Activated CD8-positive, alpha-beta memory T cell treated with anti-CD3 and anti-CD28 coated beads for 24 hours (primary cell): ENCODE measurements around the gene ROBO2.

Experiments used
- DNase-seq: peaks from one replicate; pipeline ENCODE4 v3.0.0-alpha.2; 2020

Gene ROBO2

DNA sequence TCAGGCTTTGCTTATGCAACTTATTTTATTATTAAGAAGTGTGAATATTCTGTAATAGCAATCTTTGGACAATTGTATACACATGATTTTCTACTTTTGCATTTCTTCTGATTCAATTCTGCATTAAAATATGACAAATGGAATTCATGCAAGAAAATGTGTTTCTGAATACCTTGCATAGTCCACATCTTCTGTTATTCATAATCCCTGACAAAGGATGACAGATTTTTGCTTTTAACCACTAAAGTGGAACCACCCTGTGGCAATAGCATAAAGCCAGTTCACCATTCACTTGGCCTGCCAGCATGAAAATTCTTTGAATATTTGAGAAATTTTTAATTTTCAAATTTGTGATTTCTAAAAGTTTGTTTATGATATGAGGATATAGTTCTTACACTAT, 397.0 kb downstream of the ROBO2 start:
- DNase-seq: no peak

DNA sequence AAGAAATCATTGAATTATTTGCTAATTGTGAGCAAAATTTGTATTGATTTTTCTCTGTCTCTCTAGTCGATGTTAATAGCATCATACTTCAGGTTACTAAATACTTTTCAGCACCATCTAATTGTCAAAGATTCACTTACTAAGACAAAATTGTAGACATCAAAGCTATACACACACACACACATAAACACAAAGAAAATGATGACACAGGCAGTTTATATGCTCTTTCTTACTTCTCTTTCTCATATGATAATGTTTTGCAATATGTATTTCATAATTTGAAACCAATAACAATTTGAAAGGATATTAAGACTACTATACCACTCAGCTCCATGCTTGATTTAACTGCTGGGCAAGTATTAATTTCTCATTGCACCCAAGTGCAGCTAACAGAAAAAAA, 406.2 kb downstream of the ROBO2 start:
- no peak for DNase-seq

DNA sequence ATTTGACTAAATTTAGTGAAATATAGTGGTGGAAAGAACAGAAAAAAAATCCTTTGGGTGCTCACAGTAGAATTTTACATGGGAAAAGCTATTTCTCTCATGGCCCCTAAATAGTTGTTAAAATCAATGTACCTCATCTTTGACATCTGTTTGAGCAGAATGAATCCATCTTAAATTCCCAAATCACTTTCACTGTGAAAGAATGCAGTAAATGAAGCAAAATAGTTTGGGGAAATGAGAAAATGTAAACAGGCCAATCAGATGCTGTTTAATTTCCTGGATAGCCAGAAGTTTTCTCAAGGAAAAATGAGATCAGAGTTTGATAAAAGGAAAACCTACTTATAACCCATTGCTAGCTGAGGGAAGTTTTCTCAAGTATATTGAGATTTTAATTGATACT, 406.9 kb downstream of the ROBO2 start:
- DNase-seq: no peak

DNA sequence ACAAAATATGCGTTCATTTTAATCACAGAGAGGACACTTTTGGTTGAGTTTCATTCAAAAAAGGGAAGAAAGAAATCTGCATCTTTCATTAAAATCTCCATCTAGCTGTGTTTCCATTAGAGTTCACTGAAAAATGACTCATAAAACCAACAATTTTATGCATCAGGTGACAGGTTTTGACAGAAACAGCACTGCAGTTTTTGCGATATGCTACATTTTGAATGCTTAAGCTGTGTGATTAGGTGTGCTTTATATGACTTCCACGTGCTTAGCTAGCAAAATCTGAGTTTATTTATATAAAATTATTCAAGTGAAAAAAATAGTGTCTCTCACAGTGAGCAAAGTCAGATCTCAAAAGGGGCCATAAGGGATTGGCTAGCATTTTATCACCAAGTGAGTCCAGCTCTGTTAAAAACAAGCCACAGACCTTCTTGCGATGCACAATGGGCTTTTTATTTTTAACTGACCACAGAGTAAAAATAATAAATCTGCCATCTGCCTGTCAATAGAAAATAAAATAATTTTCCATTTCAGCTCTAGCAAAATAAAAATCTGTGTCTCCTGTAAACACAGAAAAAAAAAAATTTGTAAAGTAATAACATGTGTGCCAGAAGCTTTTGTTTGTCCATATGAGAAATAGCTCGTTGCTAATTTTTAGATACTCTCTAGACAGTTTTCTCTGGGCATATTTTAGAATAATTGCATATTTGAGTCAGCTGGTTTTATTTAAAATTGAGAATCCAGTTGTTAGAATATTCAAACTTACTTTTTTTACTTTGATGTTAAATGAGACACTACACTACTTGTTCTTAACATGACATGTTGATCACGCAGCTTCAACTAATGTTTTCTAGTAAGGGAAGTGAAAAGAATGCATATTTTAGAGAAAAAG, 409.8 kb downstream of the ROBO2 start:
- no peak for DNase-seq

DNA sequence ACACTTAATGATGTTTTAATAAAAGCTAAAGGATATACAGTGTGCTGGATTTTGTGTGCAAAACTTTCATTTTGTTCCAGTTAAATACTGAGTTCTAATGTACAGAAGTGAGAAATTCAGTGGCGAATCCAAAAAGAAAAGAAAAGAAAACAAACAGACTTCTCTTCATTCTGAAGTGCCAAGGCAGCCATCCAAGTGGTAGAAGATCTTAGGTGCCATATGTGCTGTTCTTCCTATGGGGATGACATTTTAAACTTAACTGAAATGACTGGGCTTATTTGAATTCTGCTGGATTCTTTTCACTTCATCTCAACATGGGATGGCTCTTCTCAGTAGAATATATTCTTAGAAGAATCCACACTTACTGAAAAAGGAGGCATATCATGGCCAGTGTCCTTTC, 416.5 kb downstream of the ROBO2 start:
- DNase-seq: no peak

DNA sequence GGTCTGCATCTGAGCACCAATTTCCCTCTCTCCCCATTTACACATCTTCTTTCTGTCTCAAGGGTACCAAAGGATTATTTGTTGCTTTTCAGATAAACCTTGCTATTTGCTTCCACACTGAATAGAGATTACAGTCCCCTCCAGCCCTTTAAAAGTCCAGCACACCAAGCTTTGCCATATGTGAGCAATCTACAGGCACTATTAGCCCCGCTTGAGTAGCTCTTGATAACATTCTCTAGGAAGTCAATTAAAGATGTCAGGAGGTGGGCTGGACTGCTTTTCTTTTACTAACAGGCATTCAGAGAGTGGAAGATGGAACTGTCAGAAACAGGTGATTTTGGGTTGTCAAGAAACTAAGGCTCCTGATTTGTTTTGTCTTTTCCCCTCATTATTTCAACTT, 417.0 kb downstream of the ROBO2 start:
- no peak for DNase-seq

DNA sequence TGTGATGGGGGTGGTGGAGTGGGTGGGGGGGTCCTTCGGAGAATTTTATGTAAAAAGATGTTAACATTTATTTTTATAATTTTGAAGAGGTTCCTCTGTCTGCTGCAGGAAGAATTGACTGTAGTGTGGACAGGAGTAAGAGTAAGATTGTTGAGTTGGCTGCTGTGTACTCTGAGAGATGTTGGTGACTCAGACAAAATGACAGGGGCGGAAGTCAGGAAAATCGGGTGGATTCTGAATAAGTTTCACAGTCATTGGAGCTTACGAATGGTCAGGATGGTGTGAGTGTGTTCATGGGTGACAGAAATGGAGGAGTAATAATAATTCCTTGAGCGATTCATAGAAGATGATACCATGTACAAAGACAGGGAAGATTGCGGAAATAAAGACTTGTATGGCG, 420.0 kb downstream of the ROBO2 start:
- no peak for DNase-seq

DNA sequence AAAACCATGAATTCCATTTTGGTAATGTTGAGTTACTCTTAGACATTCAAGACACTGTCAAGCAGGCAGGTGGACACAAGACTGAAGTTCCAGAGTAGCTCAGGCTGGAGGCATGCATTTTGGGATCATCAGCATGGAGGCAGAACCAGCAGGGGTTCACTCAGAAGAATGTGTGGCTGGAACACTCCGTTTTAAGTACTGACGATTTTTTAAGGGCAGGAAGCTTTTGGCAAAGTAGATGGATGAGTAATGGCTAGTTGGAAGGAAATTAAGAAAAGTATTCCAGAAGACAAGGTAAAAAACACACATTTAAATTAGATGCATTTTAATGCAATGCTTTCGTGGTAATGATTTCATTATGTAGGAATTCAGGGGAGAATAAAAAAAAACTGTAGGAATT, 420.4 kb downstream of the ROBO2 start:
- no peak for DNase-seq

DNA sequence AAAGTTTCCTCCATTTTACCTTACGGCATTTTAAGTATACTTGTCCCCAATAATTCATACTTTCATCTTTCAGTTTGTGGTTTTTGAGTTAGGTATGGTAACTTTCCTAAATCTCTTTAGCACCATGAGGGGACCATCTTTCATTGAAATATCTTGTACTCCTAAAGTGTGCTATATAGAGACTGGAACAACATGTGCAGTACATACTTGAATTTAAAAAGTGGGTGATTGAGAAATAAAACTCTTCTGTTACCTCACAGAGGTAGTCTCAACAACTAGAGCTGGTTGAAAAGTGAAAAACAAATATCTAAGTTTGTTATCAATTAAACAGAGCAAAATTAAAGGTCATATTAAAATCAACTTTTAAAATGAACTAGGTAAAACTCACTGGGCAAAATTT, 423.1 kb downstream of the ROBO2 start:
- DNase-seq: no peak

DNA sequence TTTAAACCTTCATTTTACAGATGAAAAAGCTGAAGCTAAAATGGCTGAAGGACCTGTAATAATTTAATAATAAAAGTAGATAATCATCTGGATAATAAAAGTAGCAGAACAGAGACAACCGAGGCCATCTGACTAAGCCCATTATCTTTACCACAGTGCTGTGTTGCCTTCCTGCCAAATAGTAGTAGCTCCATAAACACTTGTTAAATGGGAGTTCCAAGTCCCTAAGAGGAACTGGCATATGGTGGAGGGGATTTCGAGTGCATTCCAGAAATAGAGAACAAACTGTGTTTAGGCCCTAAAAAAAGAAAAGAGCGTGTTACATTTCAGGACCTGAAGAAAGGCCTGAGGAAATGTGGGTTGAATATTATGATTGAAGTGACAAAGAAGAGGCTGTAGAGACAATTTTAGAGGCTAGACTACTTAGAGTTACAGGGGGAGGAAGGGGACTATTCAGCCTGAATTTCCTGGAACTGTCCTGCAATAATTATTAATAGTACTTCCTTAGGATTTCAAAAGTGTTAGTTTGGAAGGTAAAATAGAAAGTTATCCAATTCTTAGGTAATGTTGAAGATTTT, 424.3 kb downstream of the ROBO2 start:
- DNase-seq: no peak

DNA sequence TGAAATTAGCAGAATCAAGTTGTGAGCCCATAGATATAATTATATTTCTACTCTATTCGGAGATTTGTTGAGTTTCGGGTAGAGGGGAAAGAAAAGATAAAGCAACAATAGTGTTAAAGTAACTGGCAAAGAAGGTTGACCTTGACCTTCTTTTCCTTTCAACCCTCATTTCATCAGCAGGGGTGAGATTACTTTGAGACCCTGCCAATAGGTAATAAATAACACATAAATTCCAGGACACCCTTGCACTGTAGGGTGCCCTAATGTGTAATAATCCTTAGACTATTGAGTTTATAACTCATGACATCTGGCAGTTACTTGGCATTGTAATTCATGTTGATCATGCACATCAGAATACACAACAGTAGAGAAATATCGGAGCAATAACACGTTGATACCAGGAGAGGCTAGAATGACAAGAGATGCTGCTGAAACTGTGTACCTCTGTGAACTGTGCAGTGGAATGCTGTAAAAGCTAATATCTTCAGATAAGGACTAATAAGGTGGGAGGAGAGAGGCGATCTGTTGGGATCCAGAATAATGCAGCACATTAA, 426.7 kb downstream of the ROBO2 start:
- no peak for DNase-seq

DNA sequence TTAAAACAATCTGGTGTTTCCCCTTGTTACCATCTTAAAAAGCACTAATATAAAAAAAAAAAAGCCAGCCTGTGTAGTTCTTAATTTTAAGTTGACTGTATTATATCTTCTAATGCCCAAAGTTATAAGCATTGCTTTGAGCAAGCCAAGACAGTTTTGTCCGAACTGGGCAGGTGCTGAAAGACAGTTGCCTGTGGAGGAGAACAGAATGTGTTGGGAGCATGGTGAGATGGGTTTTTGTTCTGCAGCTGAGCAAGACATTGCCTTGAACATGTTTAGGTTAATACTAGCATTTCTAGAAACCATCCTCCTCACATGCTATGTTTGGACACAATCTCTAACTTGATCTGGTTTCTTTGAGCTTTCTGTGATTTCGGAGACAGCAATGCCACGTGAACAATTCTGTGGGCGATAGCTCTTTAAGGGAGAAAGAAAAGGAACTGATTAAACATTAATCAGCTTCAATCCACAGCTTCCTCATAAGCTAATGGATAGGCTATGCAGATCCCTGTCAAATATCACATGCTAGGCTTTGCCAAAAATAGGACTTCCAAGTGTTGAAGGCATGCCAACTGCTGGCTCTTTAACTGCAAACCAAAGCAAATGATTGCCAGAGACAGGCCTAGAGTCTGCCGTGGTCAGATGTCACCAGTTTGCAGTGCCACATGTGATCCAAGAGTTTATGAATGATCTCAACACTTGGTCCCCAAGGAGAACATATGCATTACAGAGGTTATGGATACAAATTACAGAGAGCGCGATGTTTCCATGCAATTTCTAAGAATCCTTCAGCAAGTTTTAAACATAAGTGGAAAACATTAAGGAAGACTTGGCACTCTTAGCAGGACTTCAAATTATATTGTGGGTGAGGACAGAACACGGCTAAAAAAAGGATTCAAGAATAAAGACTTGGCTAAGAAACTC, 428.1 kb downstream of the ROBO2 start:
- DNase-seq: no peak

DNA sequence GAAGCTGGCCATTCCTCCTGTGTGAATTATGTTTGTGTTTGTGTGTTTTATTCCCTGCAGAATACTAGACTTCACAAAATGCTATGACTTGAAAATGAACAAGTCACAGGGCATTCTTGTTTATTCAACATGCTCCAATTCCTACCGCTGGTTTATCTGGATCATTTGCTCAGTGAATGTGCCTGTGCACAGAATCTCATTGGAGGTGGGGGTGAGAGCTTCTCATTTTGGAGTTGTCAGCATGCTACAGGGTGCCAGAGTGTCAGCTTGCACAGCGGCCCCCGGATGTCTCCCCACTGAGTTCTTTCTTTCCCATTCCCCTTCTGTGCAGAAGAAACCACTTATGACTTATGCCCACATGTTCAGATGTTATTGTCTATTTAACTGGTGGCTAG, 428.7 kb downstream of the ROBO2 start:
- DNase-seq: no peak

DNA sequence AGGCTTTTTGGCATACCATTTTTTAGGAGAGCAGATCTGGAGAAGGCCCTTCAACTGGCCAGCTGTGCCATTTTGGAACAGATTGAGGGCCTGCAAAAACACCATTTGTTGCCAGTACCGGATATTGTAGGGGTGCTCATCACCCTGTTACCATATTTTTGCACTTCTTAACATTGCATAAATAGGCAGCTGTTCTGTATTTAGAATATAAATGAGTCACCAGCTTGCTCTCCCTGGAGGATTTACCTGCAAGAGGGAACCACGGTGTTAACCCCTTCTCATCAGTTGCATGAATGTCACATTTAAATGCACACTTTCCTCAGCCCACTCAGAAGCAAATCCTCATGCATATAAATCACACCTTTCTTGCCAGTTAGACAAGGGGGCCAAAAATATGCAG, 435.6 kb downstream of the ROBO2 start:
- no peak for DNase-seq

DNA sequence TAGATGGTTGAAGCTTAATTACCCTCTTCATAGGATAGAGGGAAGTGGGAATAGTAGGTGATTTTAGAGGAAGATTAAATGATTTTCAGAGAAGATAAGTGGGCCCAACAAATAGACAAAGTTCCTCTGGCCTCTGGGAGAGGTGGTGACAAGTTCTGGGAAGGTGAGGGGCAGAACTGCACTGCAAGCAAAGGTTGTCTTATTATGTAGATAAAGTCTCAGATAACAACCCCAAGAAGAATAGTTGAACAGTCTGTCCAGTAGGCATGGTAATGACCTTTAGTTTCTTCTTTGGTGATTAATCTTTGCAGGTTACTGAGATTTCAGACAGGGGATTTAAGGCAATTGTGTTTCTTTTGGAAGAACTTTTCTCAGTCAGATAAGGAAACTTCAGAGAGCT, 439.1 kb downstream of the ROBO2 start:
- DNase-seq: no peak

DNA sequence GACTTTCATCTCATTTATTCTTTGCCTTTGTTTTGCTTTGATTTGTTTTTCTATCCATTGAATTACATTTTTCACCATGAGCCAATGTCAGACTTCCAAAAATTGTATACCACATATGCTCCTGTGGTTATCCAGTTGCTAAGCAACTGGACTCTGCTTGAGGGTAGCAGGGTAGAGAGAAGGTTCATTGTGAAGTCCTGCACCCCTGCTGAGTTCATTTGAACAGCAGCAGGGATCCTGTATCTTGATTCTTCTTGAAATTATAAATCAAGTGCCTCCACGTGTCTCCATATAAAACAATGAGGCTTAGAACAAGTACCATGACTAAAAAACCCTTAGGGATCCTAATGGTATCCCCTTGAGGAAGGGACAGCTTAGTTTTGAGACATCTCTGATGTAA, 449.3 kb downstream of the ROBO2 start:
- DNase-seq: no peak

DNA sequence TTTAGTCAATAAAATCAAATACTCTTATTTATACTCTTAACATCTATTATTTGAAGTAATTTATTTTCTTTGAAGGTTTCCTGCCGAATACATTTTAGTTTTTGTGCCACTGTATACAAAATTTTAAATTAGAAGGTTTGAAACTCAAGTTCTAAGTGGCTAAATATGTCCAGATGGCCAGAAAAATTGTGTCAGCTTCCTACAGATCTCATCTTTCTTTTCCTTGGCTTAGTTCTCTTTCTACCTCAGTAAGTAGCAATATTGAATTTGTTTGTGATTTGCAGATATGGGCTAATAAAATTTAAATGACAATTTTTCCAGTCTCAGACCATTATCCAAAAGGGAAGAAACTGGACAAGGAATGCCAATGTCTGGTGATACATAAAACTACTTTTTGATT, 452.1 kb downstream of the ROBO2 start:
- no peak for DNase-seq

DNA sequence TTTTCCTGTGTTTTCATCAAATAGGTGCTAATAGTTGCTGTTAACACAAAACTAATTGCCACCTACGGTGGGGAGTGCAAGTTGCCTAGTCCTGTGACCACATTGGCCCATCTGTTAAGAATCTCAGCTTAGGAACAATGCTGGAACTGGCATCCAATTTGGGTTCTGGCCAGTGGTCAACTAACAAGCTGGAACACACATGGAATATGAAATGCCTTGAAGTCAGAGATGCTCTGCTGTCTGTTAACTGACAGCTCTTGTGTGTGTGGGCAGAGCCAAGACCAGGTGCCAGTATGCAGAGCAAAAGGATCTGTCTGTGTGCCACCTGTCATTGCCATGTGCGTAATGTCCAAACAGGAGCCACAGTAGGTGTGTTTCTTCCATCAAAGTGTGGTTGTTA, 460.8 kb downstream of the ROBO2 start:
- no peak for DNase-seq

DNA sequence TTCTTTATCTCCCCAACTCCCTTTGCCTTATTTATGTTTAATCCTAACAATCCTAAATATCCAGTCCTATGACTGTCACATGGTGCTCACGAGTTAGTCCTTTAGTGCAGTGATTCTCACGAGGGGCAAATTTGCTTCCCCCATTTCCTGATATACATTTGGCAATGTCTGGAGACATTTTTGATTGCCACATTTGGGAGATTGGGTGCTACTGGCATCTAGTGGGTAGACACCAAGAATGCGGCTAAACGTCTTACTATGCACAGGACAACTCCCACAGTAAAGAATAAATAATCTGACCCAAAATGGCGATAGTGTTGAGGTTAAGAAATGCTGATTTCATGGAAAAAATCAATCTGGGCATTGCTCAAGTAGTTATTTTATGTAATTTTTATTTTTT, 466.5 kb downstream of the ROBO2 start:
- no peak for DNase-seq

DNA sequence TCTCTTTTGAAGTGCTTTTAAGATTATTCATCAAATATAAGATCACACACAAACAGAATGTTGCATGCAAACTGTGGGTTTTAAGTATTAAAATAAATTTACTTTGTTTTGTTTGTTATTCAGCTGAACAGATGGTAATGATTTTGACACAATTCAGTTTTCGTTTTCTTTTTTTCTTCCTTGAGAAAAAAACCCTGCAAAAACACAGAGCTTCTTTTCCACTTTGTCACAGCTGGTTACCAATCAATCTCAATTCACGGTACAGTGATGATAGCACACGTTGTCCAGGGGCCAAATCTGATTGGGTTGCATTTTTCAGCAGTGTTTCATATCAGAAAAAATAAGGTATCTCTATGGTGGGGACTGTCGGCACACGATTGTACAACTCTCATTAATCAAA, 473.6 kb downstream of the ROBO2 start:
- no peak for DNase-seq

DNA sequence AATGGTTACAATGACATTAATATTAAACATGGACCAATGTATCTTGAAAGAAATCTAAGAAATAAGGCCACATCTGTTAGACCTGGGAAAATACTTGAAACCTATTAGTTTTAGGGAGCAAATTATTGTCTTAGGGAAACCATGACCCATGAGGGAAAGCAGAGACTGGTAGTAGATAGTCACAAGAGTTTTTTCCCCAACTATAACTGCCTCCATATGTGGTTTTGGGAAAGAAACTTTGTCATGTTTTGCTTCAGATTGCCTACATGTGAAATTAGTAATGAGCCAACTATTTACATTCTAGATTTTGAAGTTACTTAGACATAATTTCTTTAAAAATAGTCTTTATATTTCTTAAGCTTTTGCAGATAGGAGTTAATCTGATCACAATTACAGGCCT, 474.9 kb downstream of the ROBO2 start:
- no peak for DNase-seq

DNA sequence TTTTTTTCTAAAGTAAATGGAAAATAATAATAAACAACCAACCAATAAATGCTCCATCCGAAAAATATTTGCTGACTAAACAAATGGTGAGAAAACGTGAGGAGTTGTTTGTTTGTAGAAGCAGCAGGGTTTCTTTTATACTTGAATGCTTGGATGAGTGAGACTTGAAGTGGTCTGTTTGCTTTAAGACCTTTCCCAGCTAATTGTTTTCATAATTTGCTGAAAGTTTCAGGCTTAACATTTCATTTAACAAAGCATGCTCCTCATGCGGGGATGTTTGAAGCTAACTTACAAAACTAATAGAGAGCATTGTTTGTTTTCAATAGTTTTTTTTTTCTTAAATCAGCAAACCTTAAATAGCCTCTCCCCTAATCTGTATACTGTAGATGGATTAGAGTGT, 484.6 kb downstream of the ROBO2 start:
- no peak for DNase-seq

DNA sequence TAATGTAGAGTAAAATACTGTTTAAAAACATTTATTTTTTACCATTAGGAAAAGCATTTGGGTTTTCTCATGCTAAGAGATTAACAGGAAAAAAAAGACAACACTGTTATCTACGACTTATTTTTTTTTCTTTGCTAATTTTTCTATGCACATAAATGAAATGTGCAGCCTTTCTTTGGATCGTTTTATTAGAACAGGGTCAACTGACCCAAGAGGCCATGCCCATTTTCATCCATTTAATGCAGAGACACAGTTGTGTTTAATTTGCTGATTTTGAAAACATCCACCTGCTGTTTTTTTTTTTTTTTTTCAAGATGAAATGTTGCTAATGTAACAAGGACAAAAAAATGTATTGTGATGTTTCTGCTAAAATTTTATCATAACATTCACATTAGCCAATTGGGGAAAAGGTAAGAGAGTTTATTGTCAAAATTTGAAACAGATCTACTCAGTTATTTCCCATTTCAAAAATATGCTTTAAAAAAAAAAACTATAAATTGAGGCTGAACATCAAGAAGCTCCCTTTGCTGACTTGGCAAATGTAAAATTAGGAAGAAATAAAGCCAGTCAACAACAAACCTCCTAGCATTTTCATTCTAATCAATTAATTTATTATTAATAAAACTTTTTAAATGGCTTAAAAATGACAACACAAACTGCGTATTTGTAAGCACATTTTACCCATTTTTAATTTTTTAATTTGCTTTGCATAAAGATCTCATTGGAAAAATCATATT, 485.2 kb downstream of the ROBO2 start:
- DNase-seq: no peak
